BJ (cell line): ENCODE results near the gene SSBP2. TPM values are rescaled to one million over a fixed set of nuclear protein-coding genes. Genes with fewer than 3 reads are reported as not detected.

Source experiments
- CTCF ChIA-PET: fragments of 350-600 bp; formaldehyde crosslinking; extraction: SDS; loops from one replicate; lab custom pipeline; 2021; ENCODE audit warnings: antibody characterized with exemption, inconsistent platforms; lab: Yijun Ruan, JAX
- POLR2A ChIA-PET: fragments of 300-600 bp; sonication (Branson Sonifier 250); formaldehyde crosslinking; extraction: SDS; loops from one replicate; lab custom pipeline; 2021; ENCODE audit warnings: antibody characterized with exemption; lab: Charles Lee
- DNase-seq: peaks from one replicate; pipeline ENCODE4 v3.0.0-alpha.2; 2011; ENCODE audit warnings: low read depth
- H3K27me3 ChIP-seq: 2 replicates; pipeline ENCODE4 v1.6.0; 2011; ENCODE audit warnings: low read length; ENCODE audit not compliant: control insufficient read depth, insufficient read depth
- H3K36me3 ChIP-seq: 2 replicates; pipeline ENCODE4 v1.5.1; 2011; ENCODE audit warnings: low read length; ENCODE audit not compliant: control insufficient read depth, insufficient read depth
- H3K4me3 ChIP-seq: 2 replicates; pipeline ENCODE4 v1.5.1; 2011; ENCODE audit warnings: low read depth, mild to moderate bottlenecking, control low read depth, low read length
- CTCF ChIP-seq: IDR thresholded peaks from 2 replicates; pipeline ENCODE4 v1.5.1; 2011; ENCODE audit warnings: low read depth, mild to moderate bottlenecking, control low read depth, inconsistent platforms, low read length, moderate library complexity; ENCODE audit not compliant: insufficient read depth
- polyA plus RNA-seq: library from polyadenylated mRNA; depleted of rRNA; stranded (reverse); fragments of >200 nt; gene quantifications from 2 replicates; pipeline ENCODE4 v1.2.3, GENCODE V29; 2011

Gene SSBP2
- polyA plus RNA-seq, 1 experiment = 68.8 TPM

GRCh38 chr5:81650987-81651386 lies 99.9 kb downstream of the SSBP2 start:
- TF ChIP-seq CTCF = no peak
- no peak for DNase-seq
- ChIA-PET CTCF (no interaction called here), POLR2A (no interaction called here)
- Histone ChIP-seq H3K36me3 (peaks cover 1% of the 10 kb centered on the region; the same call in 1 of the 2 replicates), H3K27me3 (no peaks in the 10 kb centered on the region), H3K4me3 (no peak overlapping the region)

- ChIA-PET CTCF (no interaction called here), POLR2A (no interaction called here)
- no peak for DNase-seq
- peaks cover 2% of the 10 kb centered on the region; the same call in 1 of the 2 replicates for H3K36me3 ChIP-seq
- no peaks in the 10 kb centered on the region for H3K27me3 ChIP-seq
- no peak overlapping the region for H3K4me3 ChIP-seq
- no peak for TF ChIP-seq CTCF
These were observed 104.4 kb downstream of the SSBP2 start for GRCh38 chr5:81646469-81646995.

- no peak for TF ChIP-seq CTCF
- no peak overlapping the region for H3K4me3 ChIP-seq
- ChIA-PET POLR2A (no interaction called here), CTCF (no interaction called here)
- H3K27me3 ChIP-seq = no peaks in the 10 kb centered on the region
- no peak for DNase-seq
- peaks cover 2% of the 10 kb centered on the region; the same call in 1 of the 2 replicates for H3K36me3 ChIP-seq
These were observed 108.7 kb downstream of the SSBP2 start for GRCh38 chr5:81642210-81642609.

- DNase-seq = no peak
- POLR2A ChIA-PET = no interaction called here
- H3K36me3 ChIP-seq = no peaks in the 10 kb centered on the region
- CTCF ChIA-PET = no interaction called here
- no peak overlapping the region for H3K4me3 ChIP-seq
- TF ChIP-seq CTCF = no peak
- no peaks in the 10 kb centered on the region for H3K27me3 ChIP-seq
These were observed 111.3 kb downstream of the SSBP2 start for GRCh38 chr5:81639556-81639955.

- TF ChIP-seq CTCF = no peak
- CTCF ChIA-PET = no interaction called here
- POLR2A ChIA-PET = interaction anchor here (0.6 kb wide), 1 partner anchor 12 kb away, joined by 4 read pairs; no protein-coding TSS in a partner anchor
These were observed 112.4 kb downstream of the SSBP2 start for GRCh38 chr5:81638471-81638870.

More at GRCh38 chr5:81638471-81638870, 112.4 kb downstream of the SSBP2 start:
- H3K4me3 ChIP-seq = no peak overlapping the region
- DNase-seq = no peak
- no peaks in the 10 kb centered on the region for H3K27me3 ChIP-seq
- no peaks in the 10 kb centered on the region for H3K36me3 ChIP-seq
